K562 (cell line): ENCODE data around the gene PIK3R2. TPM values are rescaled to one million over a fixed set of nuclear protein-coding genes. Genes with fewer than 3 reads are reported as not detected.

Experiments used
- ATAC-seq: fragments of 200-7000 bp; cut with Tn5 transposase; 3 replicates; pipeline ENCODE4 v1.9.1; 2020; ENCODE audit warnings: moderate library complexity
- BruUV-seq: library from RNA; stranded (reverse); fragments of 400-500 nt; replicated peaks from 2 replicates; lab custom pipeline; 2021; lab: Mats Ljungman, UMichigan
- CTCF ChIA-PET: fragments of 300-600 bp; formaldehyde crosslinking; extraction: SDS; loops from one replicate; lab custom pipeline; 2021; ENCODE audit warnings: low intra/inter-chr PET ratio; lab: Yijun Ruan, JAX
- POLR2A ChIA-PET: fragments of 300-600, 350-650 bp; sonication (Branson Sonifier 250); formaldehyde crosslinking; extraction: SDS; loops from one replicate; lab custom pipeline; 2021; ENCODE audit warnings: antibody characterized with exemption, inconsistent platforms; lab: Yijun Ruan, JAX
- DNase-seq, 4 experiments: peaks; one replicate each; pipeline versions ENCODE4 v3.0.0 to v3.0.0-alpha.2; 2011 to 2018; ENCODE audit warnings: low spot score in 3 of 4, mixed read lengths in 3 of 4; ENCODE audit errors: extremely low read depth in 1 of 4
- FAIRE-seq: peaks from 2 replicates; lab custom pipeline; 2011; peaks lifted over from hg19 to GRCh38; lab: Jason Lieb, UNC
- H2AFZ ChIP-seq: 2 replicates; pipeline ENCODE4 v1.6.0; 2011; ENCODE audit warnings: low read depth, low read length, control low read depth, inconsistent platforms
- H3K27ac ChIP-seq: fragments of 200-600 bp; 3 replicates; pipeline ENCODE4 v1.8.0; 2011; ENCODE audit warnings: low read depth, mild to moderate bottlenecking, control low read depth, inconsistent platforms, low read length, moderate library complexity, mixed read lengths; ENCODE audit errors: extremely low read depth
- H3K27me3 ChIP-seq, 2 experiments: fragments of 300-600 bp in 1 of 2; 2 replicates in 1 of 2; 3 replicates in 1 of 2; pipeline versions ENCODE4 v1.6.0 to v1.8.0; 2011; ENCODE audit warnings: inconsistent platforms in 2 of 2, low read length in 2 of 2, mild to moderate bottlenecking in 1 of 2, mixed read lengths in 1 of 2, moderate library complexity in 1 of 2; ENCODE audit not compliant: control insufficient read depth in 2 of 2, insufficient read depth in 2 of 2
- H3K36me3 ChIP-seq: fragments of 300-600 bp; 3 replicates; pipeline ENCODE4 v1.8.0; 2011; ENCODE audit warnings: mild to moderate bottlenecking, low read length, inconsistent platforms; ENCODE audit not compliant: control insufficient read depth, insufficient read depth
- H3K4me1 ChIP-seq, 2 experiments: fragments of 200-600 bp in 1 of 2; replicated peaks in 1 of 2; 2 replicates in 1 of 2; 3 replicates in 1 of 2; pipeline versions ENCODE4 v1.5.1 to v1.8.0; 2011; ENCODE audit warnings: inconsistent platforms in 2 of 2, low read length in 2 of 2, mild to moderate bottlenecking in 1 of 2, mixed read lengths in 1 of 2, moderate library complexity in 1 of 2; ENCODE audit not compliant: control insufficient read depth in 2 of 2, insufficient read depth in 2 of 2
- H3K4me2 ChIP-seq: 2 replicates; pipeline ENCODE4 v1.6.1; 2011; ENCODE audit warnings: low read length, control low read depth, inconsistent platforms, mixed read lengths; ENCODE audit not compliant: insufficient read depth
- H3K4me3 ChIP-seq: fragments of 200-600 bp; sonication (generic), shearing (Covaris generic); 2 replicates; pipeline ENCODE4 v1.5.1; 2016; ENCODE audit warnings: control low read depth, inconsistent platforms
- H3K79me2 ChIP-seq: fragments of 200-600 bp; 3 replicates; pipeline ENCODE4 v1.8.0; 2011; ENCODE audit warnings: low read length, inconsistent platforms; ENCODE audit not compliant: control insufficient read depth, insufficient read depth
- H3K9ac ChIP-seq, 2 experiments: 2 replicates each; pipeline versions ENCODE4 v1.6.0 to v1.6.1; 2011; ENCODE audit warnings: low read depth in 2 of 2, low read length in 2 of 2, control low read depth in 1 of 2, inconsistent platforms in 1 of 2, mild to moderate bottlenecking in 1 of 2, mixed read lengths in 1 of 2; ENCODE audit not compliant: insufficient read depth in 1 of 2
- H3K9me1 ChIP-seq: one replicate; pipeline ENCODE4 v1.6.0; 2011; ENCODE audit warnings: inconsistent platforms, mild to moderate bottlenecking, low read length, moderate library complexity; ENCODE audit not compliant: control insufficient read depth, insufficient read depth
- H3K9me3 ChIP-seq: replicated peaks from 2 replicates; pipeline ENCODE4 v1.5.1; 2011; ENCODE audit warnings: low read depth, low read length, inconsistent platforms; ENCODE audit not compliant: control insufficient read depth, insufficient read depth
- H4K20me1 ChIP-seq: replicated peaks from 2 replicates; pipeline ENCODE4 v1.6.1; 2011; ENCODE audit warnings: low read length, inconsistent platforms, mixed read lengths; ENCODE audit not compliant: control insufficient read depth, insufficient read depth
- CBFA2T2 ChIP-seq: fragments of 450-650 bp; conservative IDR thresholded peaks from 2 replicates; pipeline ENCODE4 v1.6.1; 2017; ENCODE audit warnings: mild to moderate bottlenecking
- FOXA3 ChIP-seq, 2 experiments: fragments of 450-650 bp in 1 of 2; sonication (generic) in 1 of 2; formaldehyde crosslinking; IDR thresholded peaks in 1 of 2; conservative IDR thresholded peaks in 1 of 2; 2 replicates each; pipeline versions ENCODE4 v1.4.0 to v1.8.0; 2020 to 2022; ENCODE audit warnings: mild to moderate bottlenecking in 2 of 2, missing genetic modification reagents in 1 of 2
- FOXJ2 ChIP-seq: fragments of 200-800 bp; sonication (Bioruptor generic); IDR thresholded peaks from 2 replicates; pipeline ENCODE4 v1.6.1; 2016; ENCODE audit warnings: missing genetic modification characterization, missing compliant biosample characterization
- RAD21 ChIP-seq, 2 experiments: fragments of 250-450 bp in 1 of 2; fragments of 450-650 bp in 1 of 2; sonication (Bioruptor Pico) in 1 of 2; formaldehyde crosslinking in 1 of 2; IDR thresholded peaks in 1 of 2; conservative IDR thresholded peaks in 1 of 2; 2 replicates each; pipeline versions ENCODE4 v1.4.0 to v1.8.0; 2020 to 2022; ENCODE audit warnings: mild to moderate bottlenecking in 2 of 2, moderate library complexity in 1 of 2
- TEAD4 ChIP-seq, 2 experiments: sonication (generic) in 1 of 2; formaldehyde crosslinking in 1 of 2; IDR thresholded peaks; 2 replicates each; pipeline versions ENCODE4 v1.6.1 to v1.8.0; 2012 to 2022; ENCODE audit warnings: borderline replicate concordance in 1 of 2, inconsistent platforms in 1 of 2, low read length in 1 of 2, mild to moderate bottlenecking in 1 of 2, missing genetic modification reagents in 1 of 2
- YY1 ChIP-seq, 3 experiments: IDR thresholded peaks; 2 replicates each; pipeline ENCODE4 v1.6.1; 2011; ENCODE audit warnings: low read length in 2 of 3, mild to moderate bottlenecking in 2 of 3, moderate library complexity in 2 of 3, borderline replicate concordance in 1 of 3, control low read depth in 1 of 3, low read depth in 1 of 3; ENCODE audit not compliant: insufficient read depth in 3 of 3, insufficient replicate concordance in 2 of 3, control insufficient read depth in 1 of 3, insufficient read length in 1 of 3; ENCODE audit errors: extremely low read depth in 1 of 3
- WGBS: fragments of 100-300 bp; shearing (Covaris generic); methylation state at CpG from one replicate; pipeline ENCODE4 v1.1.6; 2016; ENCODE audit warnings: low coverage, mixed read lengths; ENCODE audit not compliant: insufficient coverage; ENCODE audit errors: missing lambda C conversion rate; 5-methylcytosine and 5-hydroxymethylcytosine counted together
- in situ Hi-C: fragments of 300-500 bp; cut with MboI; formaldehyde crosslinking; loops from 4 replicates; pipeline ENCODE4 v1.15.0; 2018; ENCODE audit warnings: inconsistent platforms, mixed read lengths
- intact Hi-C: fragments of 100-400 bp; cut with micrococcal nuclease; formaldehyde crosslinking; loops from 2 replicates; pipeline ENCODE4 v1.14.2; 2022
- polyA plus RNA-seq, 8 experiments: library from polyadenylated mRNA; depleted of rRNA in 4 of 8; stranded (reverse) in 5 of 8; unstranded in 3 of 8; fragments of >200 nt; fragmentation: Nextera tagmentation in 2 of 8; fragmentation: Illumina TruSeq in 1 of 8; extraction: Ambion mirVana in 2 of 8; extraction: Trizol in 1 of 8; gene quantifications; 2 replicates each; pipeline versions ENCODE4 v1.2.1 to v1.2.3, GENCODE V29; 2011 to 2014; ENCODE audit warnings: inconsistent platforms in 1 of 8, missing spikeins in 1 of 8
- total RNA-seq, 7 experiments: library from RNA; depleted of rRNA in 6 of 7; stranded (reverse); fragments of >200 nt in 6 of 7; fragmentation: Illumina TruSeq in 2 of 7; extraction: Trizol in 2 of 7; gene quantifications; 2 replicates each; pipeline versions ENCODE4 v1.2.1 to v1.2.3, GENCODE V29; 2011 to 2021; ENCODE audit warnings: low replicate concordance in 1 of 7
- TF ChIP-seq, protein P1 (sequence below): fragments of 450-650 bp; formaldehyde crosslinking; IDR thresholded peaks from 2 replicates; pipeline ENCODE4 v1.4.0; 2022; ENCODE audit warnings: mild to moderate bottlenecking, moderate library complexity
- TF ChIP-seq, protein P2 (sequence below): IDR thresholded peaks from 3 replicates; pipeline ENCODE4 v1.6.1; 2011; ENCODE audit warnings: borderline replicate concordance, mild to moderate bottlenecking, moderate library complexity; ENCODE audit not compliant: insufficient read length; ENCODE audit errors: extremely low read depth
- TF ChIP-seq, protein P3 (sequence below): fragments of 250-450 bp; sonication (Bioruptor Pico); IDR thresholded peaks from 2 replicates; pipeline ENCODE4 v1.8.0; 2021; ENCODE audit warnings: moderate library complexity, mild to moderate bottlenecking, inconsistent platforms

Gene PIK3R2
- total and polyA plus RNA-seq, 9 of the 15 experiments (the other 6 are each of a cell fraction or from before 2014, with no cell fraction given), result 0.39 to 37.9 (median 5.3) TPM

DNA sequence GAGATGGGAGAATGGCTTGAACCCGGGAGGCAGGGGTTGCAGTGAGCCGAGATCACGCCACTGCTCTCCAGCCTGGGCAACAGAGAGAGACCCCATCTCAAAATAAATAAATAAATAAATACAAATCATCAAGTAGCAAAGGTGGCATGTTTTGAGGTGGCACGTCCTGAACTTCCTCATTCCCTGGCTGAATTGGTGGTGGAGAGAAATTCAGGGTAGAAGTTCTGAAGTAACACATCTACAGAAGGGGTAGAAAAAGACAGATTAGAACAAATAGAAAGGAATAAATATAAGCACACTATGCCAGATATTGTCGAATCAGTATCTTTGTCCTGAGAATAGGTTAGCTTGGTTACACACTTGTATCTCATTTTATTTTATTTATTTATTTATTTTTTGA lies 27.0 kb downstream of the PIK3R2 start:
- ChIA-PET CTCF (no interaction called here), POLR2A (interaction anchor here (0.5 to 0.9 kb wide), 2 partner anchors 13 to 45 kb away, joined by 3 read pairs; partner anchors contain the start of gene MPV17L2)
- Histone ChIP-seq H3K27ac (no peak overlapping the region), H2AFZ (no peak overlapping the region), H3K9ac (no peak overlapping the region), H3K36me3 (peaks cover 34% of the 10 kb centered on the region; the same call in 2 of the 3 replicates), H3K27me3 (no peaks in the 10 kb centered on the region), H3K79me2 (peaks cover 7% of the 10 kb centered on the region), H3K4me2 (no peak overlapping the region), H3K4me1 (peaks cover 6 to 7% of the 10 kb centered on the region in 2 experiments), H4K20me1 (no peaks in the 10 kb centered on the region), H3K9me1 (no peaks in the 10 kb centered on the region), H3K9me3 (no peaks in the 10 kb centered on the region), H3K4me3 (no peak overlapping the region)
- TF ChIP-seq RAD21 (CRISPR knock-in tag; conservative IDR thresholded peaks at IDR 0.05 in 1 of 2, IDR thresholded peaks at IDR 0.05 in 1 of 2) (no peak), CBFA2T2 (no peak), YY1 (IDR thresholded peaks at IDR 0.05; ENCODE audit: borderline replicate concordance in 1 of 3, control insufficient read depth in 1 of 3, extremely low read depth in 1 of 3, insufficient read depth in 3 of 3, insufficient read length in 1 of 3, insufficient replicate concordance in 2 of 3, low read depth in 1 of 3, low read length in 2 of 3) (no peak), FOXA3 (CRISPR knock-in tag; conservative IDR thresholded peaks at IDR 0.05 in 1 of 2, IDR thresholded peaks at IDR 0.05 in 1 of 2) (no peak), FOXJ2 (no peak), TEAD4 (IDR thresholded peaks at IDR 0.05; ENCODE audit: low read length) (no peak), TEAD4 (CRISPR knock-in tag; IDR thresholded peaks at IDR 0.05; ENCODE audit: borderline replicate concordance) (no peak)
- TF ChIP-seq, protein P1, sequence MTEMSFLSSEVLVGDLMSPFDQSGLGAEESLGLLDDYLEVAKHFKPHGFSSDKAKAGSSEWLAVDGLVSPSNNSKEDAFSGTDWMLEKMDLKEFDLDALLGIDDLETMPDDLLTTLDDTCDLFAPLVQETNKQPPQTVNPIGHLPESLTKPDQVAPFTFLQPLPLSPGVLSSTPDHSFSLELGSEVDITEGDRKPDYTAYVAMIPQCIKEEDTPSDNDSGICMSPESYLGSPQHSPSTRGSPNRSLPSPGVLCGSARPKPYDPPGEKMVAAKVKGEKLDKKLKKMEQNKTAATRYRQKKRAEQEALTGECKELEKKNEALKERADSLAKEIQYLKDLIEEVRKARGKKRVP, result no peak
- TF ChIP-seq, protein P2, sequence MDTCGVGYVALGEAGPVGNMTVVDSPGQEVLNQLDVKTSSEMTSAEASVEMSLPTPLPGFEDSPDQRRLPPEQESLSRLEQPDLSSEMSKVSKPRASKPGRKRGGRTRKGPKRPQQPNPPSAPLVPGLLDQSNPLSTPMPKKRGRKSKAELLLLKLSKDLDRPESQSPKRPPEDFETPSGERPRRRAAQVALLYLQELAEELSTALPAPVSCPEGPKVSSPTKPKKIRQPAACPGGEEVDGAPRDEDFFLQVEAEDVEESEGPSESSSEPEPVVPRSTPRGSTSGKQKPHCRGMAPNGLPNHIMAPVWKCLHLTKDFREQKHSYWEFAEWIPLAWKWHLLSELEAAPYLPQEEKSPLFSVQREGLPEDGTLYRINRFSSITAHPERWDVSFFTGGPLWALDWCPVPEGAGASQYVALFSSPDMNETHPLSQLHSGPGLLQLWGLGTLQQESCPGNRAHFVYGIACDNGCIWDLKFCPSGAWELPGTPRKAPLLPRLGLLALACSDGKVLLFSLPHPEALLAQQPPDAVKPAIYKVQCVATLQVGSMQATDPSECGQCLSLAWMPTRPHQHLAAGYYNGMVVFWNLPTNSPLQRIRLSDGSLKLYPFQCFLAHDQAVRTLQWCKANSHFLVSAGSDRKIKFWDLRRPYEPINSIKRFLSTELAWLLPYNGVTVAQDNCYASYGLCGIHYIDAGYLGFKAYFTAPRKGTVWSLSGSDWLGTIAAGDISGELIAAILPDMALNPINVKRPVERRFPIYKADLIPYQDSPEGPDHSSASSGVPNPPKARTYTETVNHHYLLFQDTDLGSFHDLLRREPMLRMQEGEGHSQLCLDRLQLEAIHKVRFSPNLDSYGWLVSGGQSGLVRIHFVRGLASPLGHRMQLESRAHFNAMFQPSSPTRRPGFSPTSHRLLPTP, result no peak
- TF ChIP-seq, protein P3, sequence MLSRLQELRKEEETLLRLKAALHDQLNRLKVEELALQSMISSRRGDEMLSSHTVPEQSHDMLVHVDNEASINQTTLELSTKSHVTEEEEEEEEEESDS, result no peak
- DNase-seq (no peak), FAIRE-seq (no peak), ATAC-seq (no peak)
- BruUV-seq, result no TSS peak
- intact Hi-C loops (no loop called here), in situ Hi-C loops (no loop called here)
- WGBS, result 92% methylated on average over 5 of the region's 5 CpGs
